ENCODE results near the gene LEPROT. TPM values are rescaled to one million over a fixed set of nuclear protein-coding genes. Genes with fewer than 3 reads are reported as not detected.
A peak's percentile ranks its signal among the peaks of the same experiment; 100 is the strongest.

LEPROT gene
- total RNA-seq, 2 experiments from 2014 or later: 19.6 to 23.3 TPM

DNA sequence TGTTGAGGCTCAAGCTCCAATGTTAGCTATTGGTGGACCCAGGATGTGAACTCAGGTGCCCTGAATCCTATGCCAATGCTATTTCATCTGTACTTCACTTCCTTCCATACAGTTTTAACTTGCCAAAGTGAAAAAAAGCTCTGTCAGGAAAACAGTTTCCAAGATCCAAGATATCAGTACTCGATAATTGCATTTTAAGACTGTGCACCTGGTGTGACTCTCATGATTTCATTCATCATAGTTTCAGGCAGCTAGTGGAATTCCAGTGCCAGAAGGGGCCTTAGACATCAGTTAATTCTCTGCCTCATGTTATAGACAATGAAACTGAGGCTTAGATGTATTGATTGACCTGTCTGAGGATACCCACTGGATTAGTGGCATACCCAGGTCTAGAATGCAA is 26.5 kb upstream of the LEPROT start:
- POLR2A ChIA-PET: interaction anchor here (0.7 kb wide), 1 partner anchor 418 kb away, joined by 4 read pairs; no protein-coding TSS in a partner anchor
- CTCF ChIA-PET: interaction anchor here (0.7 to 1.4 kb wide), 6 partner anchors 10 to 140 kb away, joined by 3 to 5 read pairs (median 3); partner anchors contain the start of genes LEPR and LEPROT
- Mint-ChIP-seq H3K9me3 (no peaks in the 10 kb centered on the region), H3K4me3 (no peak overlapping the region), H3K27me3 (no peaks in the 10 kb centered on the region), H3K36me3 (ENCODE audit: low read depth) (peaks cover 16% of the 10 kb centered on the region), H3K27ac (peak overlapping the region; percentile 62), H3K4me1 (peaks cover 69% of the 10 kb centered on the region)
- DNase-seq: no peak

DNA sequence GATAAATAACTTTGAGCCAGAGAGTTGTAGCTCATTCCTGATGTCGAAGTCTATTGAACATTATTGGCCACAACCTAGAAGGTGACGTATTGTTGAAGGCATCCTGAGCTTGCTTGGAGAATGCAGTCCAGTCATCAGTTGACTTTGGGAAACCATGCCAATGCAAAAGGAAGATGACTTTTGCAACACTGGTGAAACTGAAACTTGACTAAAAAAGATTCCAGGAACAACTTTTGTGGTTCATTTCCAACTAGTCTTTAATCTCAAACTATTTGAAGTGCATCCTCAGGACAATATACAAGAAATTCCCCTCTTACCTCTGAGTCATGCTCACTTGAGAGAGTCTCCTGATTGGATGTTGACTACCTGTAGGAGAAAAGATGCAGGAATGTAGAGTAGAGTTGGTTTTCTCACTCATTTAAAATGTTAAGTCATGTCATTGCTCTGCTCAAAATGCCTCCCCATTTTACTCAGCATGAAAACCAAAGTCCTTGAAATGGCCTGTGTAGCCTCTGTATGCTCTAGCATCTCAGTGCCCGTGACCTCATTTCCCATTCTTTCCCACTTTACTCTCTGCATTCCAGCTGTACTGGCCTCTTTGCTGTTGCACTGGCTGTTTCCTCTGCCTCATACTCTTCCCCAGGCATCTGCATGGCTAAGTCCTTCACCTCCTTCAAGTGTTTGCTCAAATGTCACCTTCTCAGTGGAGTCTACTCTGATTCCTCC is 24.4 kb upstream of the LEPROT start:
- peak overlapping the region; percentile 50 for H3K27ac Mint-ChIP-seq

DNA sequence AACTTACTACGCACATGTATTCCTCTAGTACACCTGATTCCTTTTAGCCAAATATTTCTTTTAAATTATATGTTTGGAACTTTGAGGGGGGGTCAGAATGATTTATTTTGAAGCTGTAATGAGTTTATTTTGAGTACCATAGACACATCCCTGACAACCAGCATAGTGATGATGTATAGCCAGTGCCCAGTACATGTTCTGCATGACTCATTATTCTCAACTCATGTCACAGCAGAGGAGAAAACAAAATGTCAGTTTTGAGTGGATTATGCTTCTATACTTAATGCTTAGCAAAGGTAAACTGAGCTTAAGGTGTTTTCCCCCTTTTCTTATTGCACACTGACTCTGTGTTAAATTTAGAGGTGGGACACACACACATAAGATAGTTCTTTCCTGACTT is 22.4 kb upstream of the LEPROT start:
- Mint-ChIP-seq H3K4me1 (peaks cover 51% of the 10 kb centered on the region), H3K36me3 (ENCODE audit: low read depth) (peaks cover 10% of the 10 kb centered on the region), H3K27me3 (no peaks in the 10 kb centered on the region), H3K27ac (no peak overlapping the region), H3K4me3 (no peak overlapping the region), H3K9me3 (no peaks in the 10 kb centered on the region)
- ChIA-PET POLR2A (no interaction called here), CTCF (interaction anchor here (0.6 kb wide), 1 partner anchor 346 kb away, joined by 3 read pairs; no protein-coding TSS in a partner anchor)
- no peak for DNase-seq

More for the DNA sequence above, 24.4 kb upstream of the LEPROT start:
- Mint-ChIP-seq H3K4me3 (no peak overlapping the region), H3K9me3 (no peaks in the 10 kb centered on the region), H3K36me3 (ENCODE audit: low read depth) (peaks cover 13% of the 10 kb centered on the region), H3K27me3 (no peaks in the 10 kb centered on the region), H3K4me1 (peaks cover 60% of the 10 kb centered on the region)
- ChIA-PET POLR2A (no interaction called here), CTCF (no interaction called here)
- no peak for DNase-seq

DNA sequence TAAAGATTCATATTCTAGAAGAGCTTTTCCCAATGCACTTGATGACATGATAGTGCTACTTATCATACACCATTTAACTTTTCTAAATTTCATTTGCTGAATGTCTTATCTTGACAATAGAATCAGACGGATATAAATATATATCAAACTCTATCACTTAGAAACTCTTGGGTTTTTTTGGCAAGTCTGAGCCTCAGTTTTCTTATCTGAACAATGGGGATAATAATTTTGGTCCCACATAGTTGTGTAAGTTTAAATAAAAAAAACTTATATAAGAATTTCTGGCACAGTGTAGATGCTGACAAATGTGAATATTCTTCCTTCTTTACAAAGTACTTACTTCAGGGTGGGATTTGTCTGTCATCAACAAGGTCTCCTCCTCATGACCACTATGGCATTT is 21.5 kb upstream of the LEPROT start:
- no peak for DNase-seq
- Mint-ChIP-seq H3K9me3 (no peaks in the 10 kb centered on the region), H3K27me3 (no peaks in the 10 kb centered on the region), H3K27ac (no peak overlapping the region), H3K4me1 (peaks cover 42% of the 10 kb centered on the region), H3K36me3 (ENCODE audit: low read depth) (peaks cover 10% of the 10 kb centered on the region), H3K4me3 (no peak overlapping the region)
- ChIA-PET POLR2A (no interaction called here), CTCF (no interaction called here)

DNA sequence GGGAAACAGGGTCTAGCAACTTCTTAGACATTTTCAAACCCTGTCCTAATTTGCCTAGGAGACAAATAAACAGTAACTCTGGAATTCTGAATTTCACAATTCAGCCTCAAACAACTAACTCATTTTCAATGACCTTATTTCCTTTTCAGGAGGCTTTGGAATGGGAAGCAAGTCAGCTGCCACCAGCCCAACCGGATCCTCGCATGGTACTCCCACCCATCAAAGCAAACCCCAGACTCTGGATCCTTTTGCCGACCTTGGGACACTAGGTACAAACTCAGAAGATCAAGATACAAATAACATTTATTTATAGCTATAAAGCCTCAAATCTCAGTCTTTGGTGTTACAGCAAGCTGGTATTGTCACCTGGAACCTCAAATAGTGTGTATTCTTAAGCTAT is 18.9 kb upstream of the LEPROT start:
- POLR2A ChIA-PET: no interaction called here
- CTCF ChIA-PET: no interaction called here
- Mint-ChIP-seq H3K27me3 (no peaks in the 10 kb centered on the region), H3K36me3 (ENCODE audit: low read depth) (peaks cover 4% of the 10 kb centered on the region), H3K27ac (no peak overlapping the region), H3K4me1 (peaks cover 17% of the 10 kb centered on the region), H3K4me3 (no peak overlapping the region), H3K9me3 (no peaks in the 10 kb centered on the region)
- no peak for DNase-seq

DNA sequence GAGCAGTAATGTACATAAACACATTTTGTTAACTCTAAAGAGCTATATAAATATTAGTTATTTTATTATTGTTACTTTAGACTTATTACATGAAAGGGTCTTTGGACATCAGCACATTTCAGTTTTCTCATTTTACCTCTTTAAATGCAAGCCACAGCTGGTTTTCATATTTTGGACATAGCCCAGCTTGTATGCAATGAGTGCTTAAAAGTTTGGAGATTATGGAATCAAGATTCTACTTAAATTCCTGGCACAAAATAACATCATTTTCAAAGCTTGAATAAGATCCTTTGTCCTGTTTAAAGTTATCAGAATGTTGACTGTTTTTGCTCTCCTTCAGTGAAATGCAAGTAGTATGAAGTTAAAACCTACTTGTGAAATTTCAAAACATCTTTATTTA is 15.5 kb upstream of the LEPROT start:
- Mint-ChIP-seq H3K36me3 (ENCODE audit: low read depth) (peaks cover 2% of the 10 kb centered on the region), H3K27ac (no peak overlapping the region), H3K27me3 (no peaks in the 10 kb centered on the region), H3K4me3 (no peak overlapping the region), H3K9me3 (no peaks in the 10 kb centered on the region), H3K4me1 (no peaks in the 10 kb centered on the region)
- ChIA-PET POLR2A (no interaction called here), CTCF (interaction anchor here (1.5 to 2.2 kb wide), 2 partner anchors 11 to 13 kb away, joined by 5 to 7 read pairs; no protein-coding TSS in a partner anchor)
- DNase-seq: no peak

DNA sequence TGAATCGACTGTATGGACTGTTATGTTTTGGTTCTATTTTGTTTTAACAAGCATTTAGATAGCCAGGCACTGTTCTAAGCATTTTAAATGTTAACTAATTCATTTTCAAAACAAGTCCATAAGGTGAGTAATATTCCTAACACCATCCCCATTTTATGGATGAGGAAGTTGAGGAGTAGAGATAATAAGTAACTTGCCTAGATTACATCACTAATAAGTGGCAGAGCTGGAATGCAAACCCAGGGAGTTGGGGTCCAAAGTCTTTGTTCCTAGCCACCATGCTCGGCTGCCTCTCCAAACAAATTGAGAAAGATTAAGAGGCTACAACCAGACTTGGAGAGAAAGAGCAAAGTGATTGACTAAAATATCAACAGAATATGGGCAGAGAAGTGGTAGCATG is 12.6 kb upstream of the LEPROT start:
- Mint-ChIP-seq H3K36me3 (ENCODE audit: low read depth) (no peaks in the 10 kb centered on the region), H3K4me3 (no peak overlapping the region), H3K9me3 (no peaks in the 10 kb centered on the region), H3K27me3 (no peaks in the 10 kb centered on the region), H3K4me1 (no peaks in the 10 kb centered on the region), H3K27ac (no peak overlapping the region)
- DNase-seq: no peak
- CTCF ChIA-PET: no interaction called here
- POLR2A ChIA-PET: no interaction called here

DNA sequence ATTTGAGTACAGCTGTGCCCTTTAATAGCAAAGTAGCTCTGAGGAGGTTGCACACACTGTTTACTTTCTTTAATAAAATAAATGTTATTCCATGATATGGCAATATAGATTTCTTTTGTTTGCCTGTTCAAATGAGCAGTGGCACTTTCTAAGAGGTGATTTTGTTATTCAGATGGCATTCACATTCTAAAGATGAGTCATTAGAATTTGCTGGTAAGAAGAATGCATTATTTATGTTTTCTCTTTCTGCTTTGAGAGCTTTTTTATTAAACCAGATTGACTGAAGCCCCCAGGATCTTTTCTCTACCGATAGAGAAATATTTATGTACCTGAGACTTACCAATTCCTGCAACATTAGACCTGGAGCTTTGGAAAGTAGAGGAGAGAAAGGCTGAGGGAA is 11.2 kb upstream of the LEPROT start:
- ChIA-PET POLR2A (no interaction called here), CTCF (no interaction called here)
- Mint-ChIP-seq H3K9me3 (no peaks in the 10 kb centered on the region), H3K4me1 (no peaks in the 10 kb centered on the region), H3K27ac (no peak overlapping the region), H3K27me3 (no peaks in the 10 kb centered on the region), H3K4me3 (no peak overlapping the region), H3K36me3 (ENCODE audit: low read depth) (no peaks in the 10 kb centered on the region)
- no peak for DNase-seq

DNA sequence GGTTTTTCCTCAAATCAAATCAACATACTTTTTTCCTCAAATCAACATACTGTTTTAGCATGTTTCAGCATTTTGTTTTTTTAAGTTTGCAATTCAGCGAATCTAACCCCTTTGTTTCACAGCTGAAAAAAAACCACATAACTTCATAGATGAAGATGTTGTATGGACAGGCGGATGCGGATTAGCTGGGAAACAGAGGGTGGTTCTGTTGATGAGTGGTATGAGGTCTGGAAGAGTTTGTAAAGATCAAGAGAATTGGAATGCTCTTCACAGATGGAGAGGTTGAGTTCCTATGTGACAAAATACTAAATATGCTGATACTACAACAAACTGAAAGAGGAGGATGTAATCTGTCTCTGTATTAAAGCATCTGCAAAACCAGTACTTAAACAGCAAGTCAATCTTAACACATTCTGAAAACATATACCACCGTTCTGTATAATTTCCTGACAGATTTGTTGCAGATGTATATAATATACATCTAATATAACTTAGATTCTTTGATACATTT is 10.6 kb upstream of the LEPROT start:
- Mint-ChIP-seq H3K27ac (no peak overlapping the region), H3K9me3 (no peaks in the 10 kb centered on the region)

DNA sequence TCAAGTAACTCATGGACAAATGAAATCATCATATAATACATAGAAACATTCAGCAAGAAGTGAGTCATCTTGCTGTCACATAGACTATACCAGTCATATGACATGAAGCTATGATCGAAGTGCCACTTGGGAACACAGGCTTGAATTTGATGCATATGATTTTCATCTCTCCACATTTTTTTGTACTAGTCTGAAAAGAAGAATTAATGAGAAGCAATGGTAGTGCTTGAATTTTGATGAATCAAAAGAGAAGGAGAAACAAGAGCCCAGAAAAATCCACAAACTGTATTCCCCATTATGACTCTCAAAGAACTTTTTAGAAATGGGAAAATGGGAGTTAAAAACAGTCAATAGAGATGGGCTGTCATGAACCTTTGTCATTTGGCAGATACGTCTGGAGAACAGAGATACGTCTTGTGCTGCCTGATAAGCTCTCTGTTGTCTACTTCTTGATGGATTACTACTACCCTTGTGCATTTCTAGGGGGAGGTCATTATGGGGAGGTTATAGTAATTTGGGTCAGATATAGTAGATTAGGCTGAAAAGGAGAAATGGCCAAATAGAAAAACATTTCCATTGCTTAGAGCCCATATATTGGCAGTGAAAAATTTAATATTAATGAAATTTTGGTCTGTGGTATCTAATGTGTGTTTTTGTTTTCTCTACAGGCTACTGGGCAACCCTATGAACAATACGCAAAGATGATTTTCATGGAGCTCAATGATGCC is 8.0 kb upstream of the LEPROT start:
- DNase-seq: no peak
- Mint-ChIP-seq H3K4me1 (no peaks in the 10 kb centered on the region), H3K27me3 (peaks cover 2% of the 10 kb centered on the region), H3K36me3 (ENCODE audit: low read depth) (no peaks in the 10 kb centered on the region), H3K27ac (no peak overlapping the region), H3K9me3 (no peaks in the 10 kb centered on the region), H3K4me3 (no peak overlapping the region)
- POLR2A ChIA-PET: no interaction called here
- CTCF ChIA-PET: interaction anchor here (0.6 to 1.5 kb wide), 6 partner anchors 9 to 241 kb away, joined by 3 to 6 read pairs (median 4); no protein-coding TSS in a partner anchor

More for the DNA sequence above, 10.6 kb upstream of the LEPROT start:
- Mint-ChIP-seq H3K4me1 (no peaks in the 10 kb centered on the region), H3K36me3 (ENCODE audit: low read depth) (no peaks in the 10 kb centered on the region), H3K27me3 (no peaks in the 10 kb centered on the region), H3K4me3 (no peak overlapping the region)
- DNase-seq: no peak
- ChIA-PET POLR2A (no interaction called here), CTCF (interaction anchor here (0.5 to 1.2 kb wide), 2 partner anchors 10 to 134 kb away, joined by 3 to 7 read pairs; partner anchors contain the start of genes LEPR and LEPROT)

DNA sequence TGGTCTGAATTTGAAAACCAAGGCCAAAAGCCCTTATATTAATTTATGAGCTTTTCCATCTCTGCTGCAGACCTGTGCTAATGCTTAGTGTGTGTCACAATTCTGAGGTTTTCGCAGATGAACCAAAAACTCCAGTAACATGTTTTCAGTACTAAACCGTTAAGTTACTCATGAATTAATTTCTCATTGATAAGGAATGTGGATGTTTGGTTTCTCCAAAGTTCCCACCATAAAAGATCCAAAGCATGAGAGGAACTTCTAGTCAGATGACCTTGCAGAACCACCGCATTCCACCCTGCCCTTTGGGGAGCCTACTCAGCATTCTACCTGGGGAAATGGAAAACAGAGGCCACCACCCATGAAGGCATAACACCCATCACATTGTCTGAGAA is 7.5 kb upstream of the LEPROT start:
- Mint-ChIP-seq H3K27ac (no peak overlapping the region), H3K4me1 (no peaks in the 10 kb centered on the region), H3K9me3 (no peaks in the 10 kb centered on the region), H3K4me3 (no peak overlapping the region), H3K27me3 (peaks cover 2% of the 10 kb centered on the region), H3K36me3 (ENCODE audit: low read depth) (no peaks in the 10 kb centered on the region)
- no peak for DNase-seq
- CTCF ChIA-PET: interaction anchor here (0.6 to 1.5 kb wide), 3 partner anchors 9 to 242 kb away, joined by 3 to 6 read pairs (median 5); no protein-coding TSS in a partner anchor
- POLR2A ChIA-PET: no interaction called here

DNA sequence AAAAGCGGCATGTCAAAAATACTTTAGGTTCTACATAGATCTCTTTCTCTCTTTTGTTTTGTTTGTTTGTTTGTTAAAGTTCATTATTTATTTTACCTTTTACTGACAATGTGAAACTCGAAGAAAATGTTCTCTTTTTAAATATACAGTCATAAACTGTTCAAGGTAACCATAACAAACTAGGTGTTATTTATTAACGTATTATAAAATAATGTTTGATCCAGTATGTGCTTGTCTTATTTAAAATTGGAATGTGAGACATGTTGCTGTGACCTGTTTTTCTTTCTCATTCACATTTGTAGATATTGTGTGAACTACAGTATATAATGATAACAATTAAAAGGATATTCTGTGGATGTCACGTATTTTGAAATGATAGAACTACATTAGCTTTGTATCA is 5.9 kb upstream of the LEPROT start:
- Mint-ChIP-seq H3K36me3 (ENCODE audit: low read depth) (no peaks in the 10 kb centered on the region), H3K27me3 (peaks cover 2% of the 10 kb centered on the region), H3K4me1 (peaks cover 10% of the 10 kb centered on the region), H3K4me3 (no peak overlapping the region), H3K27ac (no peak overlapping the region), H3K9me3 (no peaks in the 10 kb centered on the region)
- POLR2A ChIA-PET: no interaction called here
- CTCF ChIA-PET: no interaction called here
- no peak for DNase-seq

DNA sequence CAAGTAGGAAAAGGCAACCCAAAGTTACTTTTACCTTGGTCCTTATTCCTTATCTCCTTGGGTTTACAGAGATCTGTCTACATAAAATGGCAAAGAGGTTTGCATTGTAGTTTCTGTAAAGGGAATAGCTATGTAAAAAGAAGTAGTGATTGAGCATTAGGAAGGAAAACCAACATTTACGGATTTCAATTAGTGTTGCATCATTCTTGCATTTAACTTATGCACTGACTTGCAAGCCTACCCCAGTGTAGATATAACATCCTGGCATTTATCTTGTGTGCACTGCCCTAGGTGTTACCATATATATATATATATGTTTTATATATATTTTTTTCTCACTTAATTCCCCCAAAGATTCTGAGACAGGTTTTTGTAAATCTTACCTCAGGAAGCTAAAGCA is 3.7 kb upstream of the LEPROT start:
- Mint-ChIP-seq H3K27ac (no peak overlapping the region), H3K4me3 (no peak overlapping the region), H3K27me3 (peaks cover 2% of the 10 kb centered on the region), H3K4me1 (peaks cover 17% of the 10 kb centered on the region), H3K9me3 (no peaks in the 10 kb centered on the region), H3K36me3 (ENCODE audit: low read depth) (no peaks in the 10 kb centered on the region)
- ChIA-PET POLR2A (no interaction called here), CTCF (interaction anchor here (1.2 to 2.2 kb wide), 2 partner anchors 13 to 1754 kb away, joined by 3 to 7 read pairs; no protein-coding TSS in a partner anchor)
- DNase-seq: no peak

Data from activated CD4-positive, alpha-beta T cell treated with anti-CD3 and anti-CD28 coated beads, Interleukin-2, amount 10 ng/mL, durations not matched to agents 7 days and 5 days (primary cell).